ENCODE data around the gene MAN1A1.

Gene MAN1A1

DNA sequence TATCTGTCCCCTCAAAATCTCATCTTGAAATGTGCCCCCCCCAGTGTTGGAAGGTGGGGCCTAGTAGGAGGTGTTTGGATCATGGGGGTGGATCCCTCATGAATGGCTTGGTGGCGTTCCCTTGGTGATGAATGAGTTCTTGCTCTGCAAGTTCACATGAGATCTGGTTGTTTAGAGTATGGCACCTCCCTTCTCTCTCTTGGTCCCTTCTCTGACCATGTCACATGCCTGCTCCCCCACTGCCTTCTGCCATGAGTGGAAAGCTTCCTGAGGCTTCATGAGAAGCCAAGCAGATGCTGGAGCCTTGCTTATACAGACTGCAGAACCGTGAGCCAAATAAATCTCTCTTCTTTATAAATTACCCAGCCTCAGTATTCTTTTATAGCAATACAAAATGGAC is 70.9 kb downstream of the MAN1A1 start:
- Histone ChIP-seq H3K27ac (ENCODE audit: low read length) (no peak overlapping the region), H3K27me3 (ENCODE audit: low read depth, low read length) (no peaks in the 10 kb centered on the region), H3K9me3 (ENCODE audit: control insufficient read depth in 1 of 2, low read length in 2 of 2) (no peaks in the 10 kb centered on the region), H3K36me3 (ENCODE audit: control insufficient read depth in 1 of 2, insufficient read depth in 2 of 2, low read length in 2 of 2) (no peaks in the 10 kb centered on the region), H3K4me3 (ENCODE audit: low read depth in 1 of 2, low read length in 2 of 2) (no peak overlapping the region), H3K4me1 (ENCODE audit: control insufficient read depth in 1 of 2, insufficient read depth in 2 of 2, low read length in 2 of 2) (no peaks in the 10 kb centered on the region)

DNA sequence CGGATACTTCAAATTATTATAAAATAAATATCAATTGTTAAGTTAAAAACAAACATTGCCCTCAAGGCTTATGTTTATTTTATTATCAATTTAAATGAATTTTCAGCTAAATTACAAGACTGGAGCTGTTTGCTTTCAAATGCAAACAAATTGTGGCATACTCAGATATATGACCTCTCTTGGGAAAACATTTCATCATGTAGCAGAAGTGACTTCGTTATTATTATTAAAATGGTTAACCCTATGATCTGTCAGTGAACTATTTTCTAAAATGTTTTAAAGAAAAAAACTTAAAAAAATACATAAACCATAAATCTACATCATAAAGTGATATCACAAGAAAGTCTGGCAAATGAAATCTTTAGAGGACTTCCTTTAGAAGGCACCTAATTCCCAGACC is 72.5 kb downstream of the MAN1A1 start:
- H3K4me1 ChIP-seq (ENCODE audit: control insufficient read depth in 1 of 2, insufficient read depth in 2 of 2, low read length in 2 of 2), result no peaks in the 10 kb centered on the region
- H3K27ac ChIP-seq (ENCODE audit: low read length), result no peak overlapping the region
- H3K27me3 ChIP-seq (ENCODE audit: low read depth, low read length), result no peaks in the 10 kb centered on the region

DNA sequence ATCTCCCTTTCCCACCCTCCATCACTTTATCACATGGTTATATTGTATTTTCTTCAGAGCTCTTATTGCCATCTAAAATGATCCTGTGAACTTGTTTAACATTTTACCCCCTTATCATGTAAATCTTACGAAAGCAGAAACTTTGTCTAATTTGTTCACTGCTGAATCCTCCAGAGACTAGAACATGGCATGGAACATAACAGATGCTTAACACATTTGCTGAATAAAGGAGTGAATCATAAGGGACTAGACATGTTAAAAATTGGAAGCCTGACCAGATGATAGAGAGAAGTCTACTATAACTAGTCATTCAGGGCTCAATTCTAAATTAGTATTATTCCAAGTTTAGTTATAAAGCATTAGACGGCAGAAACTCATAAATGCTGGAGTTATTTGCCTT is 73.3 kb downstream of the MAN1A1 start:
- Histone ChIP-seq H3K36me3 (ENCODE audit: control insufficient read depth in 1 of 2, insufficient read depth in 2 of 2, low read length in 2 of 2) (no peaks in the 10 kb centered on the region), H3K27ac (ENCODE audit: low read length) (no peak overlapping the region), H3K27me3 (ENCODE audit: low read depth, low read length) (no peaks in the 10 kb centered on the region), H3K4me3 (ENCODE audit: low read depth in 1 of 2, low read length in 2 of 2) (no peak overlapping the region), H3K4me1 (ENCODE audit: control insufficient read depth in 1 of 2, insufficient read depth in 2 of 2, low read length in 2 of 2) (no peaks in the 10 kb centered on the region), H3K9me3 (ENCODE audit: control insufficient read depth in 1 of 2, low read length in 2 of 2) (no peaks in the 10 kb centered on the region)

More for the DNA sequence above, 72.5 kb downstream of the MAN1A1 start:
- Histone ChIP-seq H3K4me3 (ENCODE audit: low read depth in 1 of 2, low read length in 2 of 2) (no peak overlapping the region), H3K9me3 (ENCODE audit: control insufficient read depth in 1 of 2, low read length in 2 of 2) (no peaks in the 10 kb centered on the region), H3K36me3 (ENCODE audit: control insufficient read depth in 1 of 2, insufficient read depth in 2 of 2, low read length in 2 of 2) (no peaks in the 10 kb centered on the region)

DNA sequence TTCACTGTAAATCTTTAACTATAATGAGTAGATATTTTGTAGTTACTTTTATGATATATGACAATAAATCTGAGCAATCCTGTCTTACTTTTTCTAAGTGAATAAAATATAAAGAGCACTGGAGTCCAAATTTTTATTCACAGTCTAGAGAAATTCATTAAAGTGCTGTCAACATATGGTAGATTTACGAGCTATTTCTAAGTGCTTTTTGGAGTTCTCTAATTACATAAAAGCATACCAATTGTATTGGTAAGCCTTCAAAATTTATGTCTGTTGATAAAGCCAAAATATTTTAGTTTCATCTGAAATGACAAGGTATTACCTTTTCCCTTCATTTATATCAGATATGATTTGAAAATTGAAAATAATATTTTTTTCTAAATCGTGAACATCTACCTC is 75.4 kb downstream of the MAN1A1 start:
- Histone ChIP-seq H3K9me3 (ENCODE audit: control insufficient read depth in 1 of 2, low read length in 2 of 2) (peaks cover 5 to 8% of the 10 kb centered on the region in 2 donors), H3K4me3 (ENCODE audit: low read depth in 1 of 2, low read length in 2 of 2) (no peak overlapping the region), H3K4me1 (ENCODE audit: control insufficient read depth in 1 of 2, insufficient read depth in 2 of 2, low read length in 2 of 2) (no peaks in the 10 kb centered on the region), H3K27me3 (ENCODE audit: low read depth, low read length) (no peaks in the 10 kb centered on the region), H3K27ac (ENCODE audit: low read length) (no peak overlapping the region), H3K36me3 (ENCODE audit: control insufficient read depth in 1 of 2, insufficient read depth in 2 of 2, low read length in 2 of 2) (peaks cover 0 to 4% of the 10 kb centered on the region in 2 donors)

DNA sequence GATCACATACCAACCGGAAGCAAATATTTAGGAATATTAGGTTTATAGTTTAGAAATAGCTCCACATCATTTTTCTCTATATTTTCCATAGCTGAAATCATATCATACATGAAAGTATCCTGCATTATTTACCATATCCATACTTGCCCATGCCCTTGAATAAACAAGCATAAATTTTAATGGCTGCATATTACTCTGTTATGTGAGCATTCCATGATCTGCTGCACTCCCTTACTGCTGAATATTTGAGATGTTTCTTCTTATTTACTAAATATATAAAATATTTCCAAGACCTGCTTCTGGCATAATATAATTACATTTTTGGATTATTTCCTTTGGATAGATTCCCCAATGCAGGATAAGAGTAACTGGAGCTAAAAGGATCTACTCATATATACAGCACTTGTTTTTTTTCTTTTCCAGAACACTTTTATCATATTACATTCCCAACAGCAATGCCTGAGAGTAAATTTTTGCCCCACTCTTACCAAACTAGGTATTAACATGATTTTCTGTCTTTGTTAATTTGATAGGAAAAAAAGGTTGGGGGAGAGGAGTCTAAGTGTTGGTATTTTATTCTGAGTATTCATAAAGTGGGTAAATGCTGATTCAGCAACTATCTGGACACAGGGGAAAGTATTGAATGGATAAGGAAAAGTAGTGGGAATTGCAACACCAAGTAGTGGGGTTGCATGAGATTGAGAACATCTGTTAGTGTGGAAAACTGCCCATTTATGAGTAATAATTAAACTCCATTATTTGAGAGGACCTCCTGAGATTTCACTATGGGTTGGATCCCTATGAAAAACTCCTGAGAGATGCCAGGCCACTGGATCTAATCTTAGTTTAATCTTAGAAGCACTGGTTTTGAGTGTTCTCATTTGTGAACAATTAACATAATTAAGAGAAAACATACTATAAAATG is 76.0 kb downstream of the MAN1A1 start:
- Histone ChIP-seq H3K27me3 (ENCODE audit: low read depth, low read length) (no peaks in the 10 kb centered on the region), H3K27ac (ENCODE audit: low read length) (no peak overlapping the region), H3K4me1 (ENCODE audit: control insufficient read depth in 1 of 2, insufficient read depth in 2 of 2, low read length in 2 of 2) (no peaks in the 10 kb centered on the region), H3K36me3 (ENCODE audit: control insufficient read depth in 1 of 2, insufficient read depth in 2 of 2, low read length in 2 of 2) (peaks cover 4 to 9% of the 10 kb centered on the region in 2 donors), H3K4me3 (ENCODE audit: low read depth in 1 of 2, low read length in 2 of 2) (no peak overlapping the region), H3K9me3 (ENCODE audit: control insufficient read depth in 1 of 2, low read length in 2 of 2) (peaks cover 5 to 8% of the 10 kb centered on the region in 2 donors)

DNA sequence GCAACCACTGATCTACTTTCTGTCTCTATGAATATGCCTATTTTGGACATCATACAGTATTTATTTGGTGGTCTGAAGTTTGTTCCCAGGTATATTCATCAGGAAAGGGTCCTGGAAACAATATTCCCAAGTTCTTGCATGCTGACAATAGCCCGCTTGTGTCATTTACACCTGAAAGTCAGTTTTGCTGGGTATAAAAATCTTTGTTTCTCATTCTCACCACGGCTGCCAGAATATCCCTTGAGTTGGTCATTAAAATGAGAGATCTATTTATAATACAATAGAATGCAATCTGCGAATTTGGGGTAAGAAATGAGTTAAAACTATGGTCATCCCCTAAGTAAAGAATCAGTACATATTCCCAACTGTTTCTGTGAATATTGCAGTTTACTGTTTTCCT is 79.0 kb downstream of the MAN1A1 start:
- no peaks in the 10 kb centered on the region for H3K27me3 ChIP-seq (ENCODE audit: low read depth, low read length)
- peaks cover 4 to 9% of the 10 kb centered on the region in 2 donors for H3K36me3 ChIP-seq (ENCODE audit: control insufficient read depth in 1 of 2, insufficient read depth in 2 of 2, low read length in 2 of 2)
- H3K4me3 ChIP-seq (ENCODE audit: low read depth in 1 of 2, low read length in 2 of 2), result no peak overlapping the region

DNA sequence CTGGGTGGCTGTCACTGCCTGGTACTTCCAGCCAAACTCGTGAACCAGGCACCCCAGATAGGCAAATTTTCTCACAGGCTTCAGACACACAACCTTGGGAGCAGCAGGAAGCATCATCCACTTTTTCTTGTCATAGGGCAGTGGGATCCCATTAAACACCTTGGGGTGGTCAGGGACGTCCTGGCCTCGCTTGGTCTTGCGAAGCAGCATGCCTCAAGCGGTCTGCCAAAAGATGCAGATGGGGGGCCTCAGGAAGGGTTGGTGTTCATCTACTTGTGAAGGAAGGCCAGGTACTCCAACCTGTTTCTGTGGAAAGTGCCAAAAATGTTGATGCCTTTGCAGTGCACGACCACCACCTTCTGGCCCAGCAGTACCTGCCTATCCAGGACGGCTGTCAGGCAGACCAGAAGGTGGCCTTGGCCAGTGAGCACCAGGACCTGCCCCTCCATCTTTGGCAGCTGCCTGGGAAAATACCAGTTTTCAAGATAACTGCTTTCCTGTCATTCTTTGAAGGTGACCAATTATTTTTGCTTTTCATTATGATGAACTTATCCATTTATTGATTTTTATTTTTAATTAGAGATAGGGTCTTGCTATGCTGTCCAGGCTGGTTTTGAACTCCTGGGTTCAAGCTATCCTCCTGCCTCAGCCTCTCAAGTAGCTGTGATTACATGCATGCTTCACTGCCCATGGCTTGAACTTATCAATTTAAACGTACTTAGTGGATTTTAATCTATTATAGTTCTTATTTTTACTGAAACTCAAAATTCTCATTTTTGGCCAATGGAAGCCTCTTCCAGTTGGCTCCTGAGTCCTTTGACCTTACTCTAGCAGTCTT is 80.1 kb downstream of the MAN1A1 start:
- Histone ChIP-seq H3K27ac (ENCODE audit: low read length) (no peak overlapping the region), H3K36me3 (ENCODE audit: control insufficient read depth in 1 of 2, insufficient read depth in 2 of 2, low read length in 2 of 2) (peaks cover 4 to 9% of the 10 kb centered on the region in 2 donors), H3K9me3 (ENCODE audit: control insufficient read depth in 1 of 2, low read length in 2 of 2) (peaks cover 5 to 8% of the 10 kb centered on the region in 2 donors), H3K27me3 (ENCODE audit: low read depth, low read length) (no peaks in the 10 kb centered on the region), H3K4me1 (ENCODE audit: control insufficient read depth in 1 of 2, insufficient read depth in 2 of 2, low read length in 2 of 2) (no peaks in the 10 kb centered on the region), H3K4me3 (ENCODE audit: low read depth in 1 of 2, low read length in 2 of 2) (no peak overlapping the region)

More for the DNA sequence above, 79.0 kb downstream of the MAN1A1 start:
- Histone ChIP-seq H3K4me1 (ENCODE audit: control insufficient read depth in 1 of 2, insufficient read depth in 2 of 2, low read length in 2 of 2) (no peaks in the 10 kb centered on the region), H3K9me3 (ENCODE audit: control insufficient read depth in 1 of 2, low read length in 2 of 2) (peaks cover 5 to 8% of the 10 kb centered on the region in 2 donors), H3K27ac (ENCODE audit: low read length) (no peak overlapping the region)

DNA sequence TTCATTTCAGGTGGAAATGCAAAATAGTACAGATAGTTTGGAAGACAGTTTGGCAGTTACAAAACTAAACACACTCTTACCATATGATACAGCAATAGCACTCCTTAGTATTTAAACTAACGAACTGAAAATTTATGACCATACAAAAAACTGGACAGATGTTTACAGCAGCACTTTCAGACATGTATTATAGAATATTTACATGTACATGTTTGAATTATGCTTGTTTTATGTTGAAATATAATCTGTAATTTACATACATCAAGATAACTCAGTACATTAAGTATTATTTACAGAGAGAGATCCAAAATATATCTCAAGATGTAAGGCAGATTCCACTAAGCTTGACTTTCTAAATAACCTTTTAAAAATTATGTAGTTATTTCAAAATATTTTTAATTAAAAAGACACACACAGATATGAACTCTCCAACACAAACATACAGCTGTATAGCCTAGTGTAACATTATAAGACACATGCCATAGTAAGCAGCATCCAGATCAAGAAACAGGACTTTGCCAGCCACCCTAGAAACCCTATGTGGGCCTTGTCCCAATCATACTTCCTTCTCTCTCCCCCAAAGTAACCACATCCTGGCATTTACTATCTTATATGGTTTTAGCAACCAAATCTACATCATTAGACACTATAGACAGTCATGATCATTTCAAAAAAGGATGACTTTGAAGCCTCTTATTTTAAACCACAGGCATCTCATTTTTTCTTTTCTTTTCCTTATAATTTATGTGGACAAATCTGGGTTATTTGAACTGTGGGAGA is 82.2 kb downstream of the MAN1A1 start:
- Histone ChIP-seq H3K9me3 (ENCODE audit: control insufficient read depth in 1 of 2, low read length in 2 of 2) (peaks cover 5 to 10% of the 10 kb centered on the region in 2 donors), H3K36me3 (ENCODE audit: control insufficient read depth in 1 of 2, insufficient read depth in 2 of 2, low read length in 2 of 2) (peaks cover 4 to 9% of the 10 kb centered on the region in 2 donors), H3K4me1 (ENCODE audit: control insufficient read depth in 1 of 2, insufficient read depth in 2 of 2, low read length in 2 of 2) (no peaks in the 10 kb centered on the region), H3K4me3 (ENCODE audit: low read depth in 1 of 2, low read length in 2 of 2) (no peak overlapping the region), H3K27ac (ENCODE audit: low read length) (no peak overlapping the region), H3K27me3 (ENCODE audit: low read depth, low read length) (no peaks in the 10 kb centered on the region)

DNA sequence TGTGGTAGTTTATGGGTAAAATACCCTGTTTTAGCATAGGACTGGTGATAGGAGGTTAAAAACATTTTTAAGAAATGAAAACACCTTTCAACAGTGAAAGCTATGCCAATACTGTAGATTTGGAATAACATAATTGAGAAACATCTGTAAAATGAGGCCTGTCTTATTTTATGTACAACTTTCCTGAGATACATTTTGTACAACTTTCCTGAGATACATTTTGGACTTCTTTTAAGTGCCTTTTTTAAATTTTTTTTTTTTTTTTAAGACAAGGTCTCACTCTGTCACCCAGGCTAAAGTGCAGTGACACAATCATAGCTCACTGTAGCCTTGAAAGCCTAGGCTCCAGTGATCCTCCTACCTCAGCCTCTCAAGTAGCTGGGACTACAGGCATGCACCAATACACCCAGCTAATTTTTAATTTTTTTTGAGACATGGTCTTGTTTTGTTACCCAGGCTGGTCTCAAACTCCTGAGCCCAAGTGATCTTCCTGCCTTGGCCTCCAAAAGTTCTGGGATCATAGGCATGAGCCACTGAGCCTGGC is 84.6 kb downstream of the MAN1A1 start:
- Histone ChIP-seq H3K4me3 (ENCODE audit: low read depth in 1 of 2, low read length in 2 of 2) (no peak overlapping the region), H3K36me3 (ENCODE audit: control insufficient read depth in 1 of 2, insufficient read depth in 2 of 2, low read length in 2 of 2) (peaks cover 4 to 9% of the 10 kb centered on the region in 2 donors), H3K4me1 (ENCODE audit: control insufficient read depth in 1 of 2, insufficient read depth in 2 of 2, low read length in 2 of 2) (no peaks in the 10 kb centered on the region)

DNA sequence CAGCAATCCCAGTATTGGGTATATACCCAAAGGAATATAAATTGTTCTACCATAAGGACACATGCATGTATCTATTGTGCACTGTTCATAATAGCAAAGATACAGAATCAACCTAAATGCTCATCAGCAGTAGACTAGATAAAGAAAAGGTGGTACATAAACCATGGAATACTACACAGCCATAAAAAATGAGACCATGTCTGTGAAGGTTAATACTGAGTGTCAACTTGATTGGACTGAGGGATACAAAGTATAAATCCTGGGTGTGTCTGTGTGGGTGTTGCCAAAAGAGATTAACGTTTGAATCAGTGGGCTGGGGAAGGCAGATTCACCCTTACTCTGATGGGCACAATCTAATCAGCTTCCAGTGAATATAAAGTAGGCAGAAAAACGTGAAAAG is 86.9 kb downstream of the MAN1A1 start:
- Histone ChIP-seq H3K9me3 (ENCODE audit: control insufficient read depth in 1 of 2, low read length in 2 of 2) (peaks cover 0 to 2% of the 10 kb centered on the region in 2 donors), H3K27ac (ENCODE audit: low read length) (no peak overlapping the region), H3K4me3 (ENCODE audit: low read depth in 1 of 2, low read length in 2 of 2) (no peak overlapping the region), H3K4me1 (ENCODE audit: control insufficient read depth in 1 of 2, insufficient read depth in 2 of 2, low read length in 2 of 2) (no peaks in the 10 kb centered on the region), H3K36me3 (ENCODE audit: control insufficient read depth in 1 of 2, insufficient read depth in 2 of 2, low read length in 2 of 2) (no peaks in the 10 kb centered on the region), H3K27me3 (ENCODE audit: low read depth, low read length) (no peaks in the 10 kb centered on the region)

More for the DNA sequence above, 84.6 kb downstream of the MAN1A1 start:
- no peak overlapping the region for H3K27ac ChIP-seq (ENCODE audit: low read length)
- peaks cover 0 to 2% of the 10 kb centered on the region in 2 donors for H3K9me3 ChIP-seq (ENCODE audit: control insufficient read depth in 1 of 2, low read length in 2 of 2)
- no peaks in the 10 kb centered on the region for H3K27me3 ChIP-seq (ENCODE audit: low read depth, low read length)
